Neutrophil (primary cell): ENCODE results near the gene ITGA11.

Experiments
- H3K27ac ChIP-seq: fragments of 200-600 bp; sonication (generic); 2 replicates; pipeline ENCODE4 v1.5.1; 2016; ENCODE audit warnings: mild to moderate bottlenecking, moderate library complexity
- H3K27me3 ChIP-seq: fragments of 200-600 bp; sonication (generic); 2 replicates; pipeline ENCODE4 v1.6.0; 2016; ENCODE audit warnings: mild to moderate bottlenecking
- H3K36me3 ChIP-seq: fragments of 200-600 bp; sonication (generic); 2 replicates; pipeline ENCODE4 v1.5.1; 2017
- H3K4me1 ChIP-seq, 2 experiments: fragments of 200-600 bp in 1 of 2; sonication (generic) in 1 of 2; 1 replicate in 1 of 2; 2 replicates in 1 of 2; pipeline versions ENCODE4 v1.5.1 to v1.6.1; 2013 to 2016; ENCODE audit warnings: low read depth in 1 of 2, low read length in 1 of 2, mild to moderate bottlenecking in 1 of 2, moderate library complexity in 1 of 2; ENCODE audit not compliant: control insufficient read depth in 1 of 2, insufficient read depth in 1 of 2
- H3K4me3 ChIP-seq, 2 experiments: fragments of 200-600 bp in 1 of 2; sonication (generic) in 1 of 2; 1 replicate in 1 of 2; 2 replicates in 1 of 2; pipeline ENCODE4 v1.5.1; 2013 to 2016; ENCODE audit warnings: low read depth in 1 of 2, low read length in 1 of 2, mild to moderate bottlenecking in 1 of 2, moderate library complexity in 1 of 2
- H3K9me3 ChIP-seq: fragments of 200-600 bp; sonication (generic); 2 replicates; pipeline ENCODE4 v1.5.1; 2016
- TF ChIP-seq, protein P1 (sequence below): fragments of 200-600 bp; sonication (generic); IDR thresholded peaks from 2 replicates; pipeline ENCODE4 v1.5.1; 2016; ENCODE audit warnings: antibody characterized with exemption

ITGA11 gene

DNA sequence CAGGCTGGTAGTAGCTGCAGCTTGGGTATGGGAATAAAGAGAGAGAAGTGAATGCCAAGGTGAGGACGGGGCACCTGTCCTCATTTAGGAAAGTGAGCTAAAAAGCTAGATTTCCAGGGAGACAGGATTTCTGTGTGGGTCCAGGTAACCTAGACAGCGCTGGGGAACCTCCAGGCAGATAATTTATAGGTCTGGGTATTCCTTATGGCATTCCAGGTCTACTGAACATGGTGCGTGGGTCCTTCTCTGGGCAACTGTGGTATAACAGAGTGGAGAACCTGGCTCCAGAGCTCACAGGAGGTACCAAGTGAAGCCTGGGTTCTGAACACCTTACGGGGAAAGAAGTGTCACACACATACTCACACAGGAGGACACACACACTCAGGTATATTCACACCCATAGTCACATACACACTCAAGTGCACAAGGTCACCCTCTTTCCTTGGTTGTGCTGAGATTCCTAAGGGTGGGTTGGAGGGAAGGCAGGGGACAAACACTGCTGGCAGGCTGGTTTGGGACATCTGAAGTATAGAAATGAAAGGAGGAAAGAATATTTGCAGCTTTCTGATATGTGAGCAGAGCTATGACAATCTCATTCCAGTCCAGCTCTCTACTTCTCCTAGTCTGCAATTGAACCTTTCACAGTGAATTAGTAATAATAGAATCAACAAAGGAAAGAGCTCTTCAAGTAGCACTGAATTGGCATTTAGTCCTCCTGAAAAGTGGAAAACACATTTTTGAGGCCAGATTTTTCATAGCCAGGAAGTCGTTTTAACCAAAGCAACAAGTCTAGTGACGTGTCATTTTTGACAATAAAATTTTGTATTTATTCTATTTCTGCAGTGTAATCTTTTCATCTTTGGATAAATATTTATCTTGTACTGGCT, 37.4 kb upstream of the ITGA11 start:
- no peak overlapping the region for H3K27ac ChIP-seq
- no peaks in the 10 kb centered on the region for H3K36me3 ChIP-seq
- no peak overlapping the region for H3K4me3 ChIP-seq
- H3K27me3 ChIP-seq: peaks cover 5% of the 10 kb centered on the region
- no peaks in the 10 kb centered on the region for H3K9me3 ChIP-seq
- TF ChIP-seq, protein P1, sequence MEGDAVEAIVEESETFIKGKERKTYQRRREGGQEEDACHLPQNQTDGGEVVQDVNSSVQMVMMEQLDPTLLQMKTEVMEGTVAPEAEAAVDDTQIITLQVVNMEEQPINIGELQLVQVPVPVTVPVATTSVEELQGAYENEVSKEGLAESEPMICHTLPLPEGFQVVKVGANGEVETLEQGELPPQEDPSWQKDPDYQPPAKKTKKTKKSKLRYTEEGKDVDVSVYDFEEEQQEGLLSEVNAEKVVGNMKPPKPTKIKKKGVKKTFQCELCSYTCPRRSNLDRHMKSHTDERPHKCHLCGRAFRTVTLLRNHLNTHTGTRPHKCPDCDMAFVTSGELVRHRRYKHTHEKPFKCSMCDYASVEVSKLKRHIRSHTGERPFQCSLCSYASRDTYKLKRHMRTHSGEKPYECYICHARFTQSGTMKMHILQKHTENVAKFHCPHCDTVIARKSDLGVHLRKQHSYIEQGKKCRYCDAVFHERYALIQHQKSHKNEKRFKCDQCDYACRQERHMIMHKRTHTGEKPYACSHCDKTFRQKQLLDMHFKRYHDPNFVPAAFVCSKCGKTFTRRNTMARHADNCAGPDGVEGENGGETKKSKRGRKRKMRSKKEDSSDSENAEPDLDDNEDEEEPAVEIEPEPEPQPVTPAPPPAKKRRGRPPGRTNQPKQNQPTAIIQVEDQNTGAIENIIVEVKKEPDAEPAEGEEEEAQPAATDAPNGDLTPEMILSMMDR: no peak
- H3K4me1 ChIP-seq: no peaks in the 10 kb centered on the region

- H3K4me1 ChIP-seq: no peaks in the 10 kb centered on the region
- no peak overlapping the region for H3K4me3 ChIP-seq
- H3K27me3 ChIP-seq: peaks cover 8% of the 10 kb centered on the region
- H3K36me3 ChIP-seq: no peaks in the 10 kb centered on the region
- H3K27ac ChIP-seq: no peak overlapping the region
- TF ChIP-seq, protein P1: no peak
- no peaks in the 10 kb centered on the region for H3K9me3 ChIP-seq
These were observed 34.9 kb upstream of the ITGA11 start for GRCh38 chr15:68466876-68467275.

GRCh38 chr15:68465861-68466560, 34.0 kb upstream of the ITGA11 start:
- H3K4me3 ChIP-seq: no peak overlapping the region
- H3K4me1 ChIP-seq: no peaks in the 10 kb centered on the region
- H3K9me3 ChIP-seq: no peaks in the 10 kb centered on the region
- no peaks in the 10 kb centered on the region for H3K36me3 ChIP-seq
- TF ChIP-seq, protein P1: no peak
- no peak overlapping the region for H3K27ac ChIP-seq
- peaks cover 8% of the 10 kb centered on the region for H3K27me3 ChIP-seq

- H3K36me3 ChIP-seq: no peaks in the 10 kb centered on the region
- no peak overlapping the region for H3K27ac ChIP-seq
- H3K4me3 ChIP-seq: no peak overlapping the region
- peaks cover 8% of the 10 kb centered on the region for H3K27me3 ChIP-seq
- no peaks in the 10 kb centered on the region for H3K9me3 ChIP-seq
- no peaks in the 10 kb centered on the region for H3K4me1 ChIP-seq
- TF ChIP-seq, protein P1: no peak
These were observed 32.6 kb upstream of the ITGA11 start for GRCh38 chr15:68464448-68465090.

- Histone ChIP-seq H3K4me1 (no peaks in the 10 kb centered on the region), H3K27me3 (peaks cover 8% of the 10 kb centered on the region), H3K36me3 (no peaks in the 10 kb centered on the region), H3K27ac (no peak overlapping the region), H3K4me3 (no peak overlapping the region), H3K9me3 (no peaks in the 10 kb centered on the region)
- TF ChIP-seq, protein P1: no peak
These were observed 32.0 kb upstream of the ITGA11 start for GRCh38 chr15:68463996-68464395.
